Measurements from ENCODE around the gene ATXN2L.

DNA sequence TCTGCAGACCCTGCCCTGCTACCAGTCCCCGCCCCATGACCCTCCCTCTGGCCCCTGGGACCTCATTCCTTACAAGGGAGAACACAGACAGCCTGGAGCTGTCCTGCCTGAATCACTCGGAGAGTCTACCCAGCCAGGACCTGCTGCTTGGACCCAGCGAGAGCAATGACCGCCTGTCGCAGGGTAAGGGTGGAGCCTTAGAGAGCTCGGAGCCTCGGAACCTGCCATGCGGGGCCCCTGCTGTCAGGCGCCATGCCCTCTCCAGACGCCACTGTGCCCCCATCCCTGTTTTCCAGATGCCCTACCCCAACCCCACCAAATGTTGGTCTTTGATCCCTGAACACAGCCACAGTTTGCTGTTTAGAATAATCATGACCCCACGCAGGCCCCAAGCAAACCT, 46.4 kb downstream of the ATXN2L start:
- TF ChIP-seq POLR2A (IDR thresholded peaks at IDR 0.05; ENCODE audit: low read length) (no peak), GATA1 (IDR thresholded peaks at IDR 0.05; ENCODE audit: low read depth, low read length) (no peak)
